SK-N-SH (cell line): Measurements from ENCODE around the gene WWTR1. TPM values are rescaled to one million over a fixed set of nuclear protein-coding genes. Genes with fewer than 3 reads are reported as not detected.

ENCODE experiments used
- CTCF ChIA-PET: fragments of 300-600, 350-600 bp; formaldehyde crosslinking; extraction: SDS; loops from one replicate; lab custom pipeline; 2021; lab: Yijun Ruan, JAX
- POLR2A ChIA-PET: fragments of 350-600 bp; sonication (Branson Sonifier 250); formaldehyde crosslinking; extraction: SDS; loops from one replicate; lab custom pipeline; 2020; ENCODE audit warnings: antibody characterized with exemption, inconsistent platforms; lab: Yijun Ruan, JAX
- DNase-seq: peaks from one replicate; pipeline ENCODE4 v3.0.0; 2012
- H2AFZ ChIP-seq: fragments of 200-600 bp; sonication (generic); 2 replicates; pipeline ENCODE4 v1.8.1; 2016; ENCODE audit warnings: antibody characterized with exemption, mild to moderate bottlenecking, low read depth
- H3F3A ChIP-seq: fragments of 200-600 bp; sonication (generic); replicated peaks from 2 replicates; pipeline ENCODE3; 2016; ENCODE audit warnings: antibody characterized with exemption, mild to moderate bottlenecking; ENCODE audit not compliant: insufficient read depth
- H3K27ac ChIP-seq, 2 experiments: fragments of 200-500 bp in 1 of 2; fragments of 200-600 bp in 1 of 2; sonication (Bioruptor generic) in 1 of 2; sonication (generic), shearing (Covaris generic) in 1 of 2; 2 replicates each; pipeline versions ENCODE4 v1.5.1 to v1.6.1; 2014 to 2016; ENCODE audit warnings: low read depth in 2 of 2, inconsistent platforms in 1 of 2, low read length in 1 of 2, mild to moderate bottlenecking in 1 of 2, mixed read lengths in 1 of 2
- H3K27me3 ChIP-seq: fragments of 200-600 bp; sonication (generic), shearing (Covaris generic); 2 replicates; pipeline ENCODE4 v1.6.1; 2016; ENCODE audit warnings: mixed run types; ENCODE audit not compliant: insufficient read depth
- H3K36me3 ChIP-seq, 2 experiments: fragments of 200-500 bp in 1 of 2; fragments of 200-600 bp in 1 of 2; sonication (Bioruptor generic) in 1 of 2; sonication (generic) in 1 of 2; replicated peaks in 1 of 2; 2 replicates each; pipeline versions ENCODE3 to v1.5.1; 2014 to 2016; ENCODE audit warnings: low read length in 1 of 2, mild to moderate bottlenecking in 1 of 2; ENCODE audit not compliant: insufficient read depth in 2 of 2, control insufficient read depth in 1 of 2
- H3K4me1 ChIP-seq, 2 experiments: fragments of 200-500 bp in 1 of 2; fragments of 200-600 bp in 1 of 2; sonication (Bioruptor generic) in 1 of 2; sonication (generic), shearing (Covaris generic) in 1 of 2; 2 replicates each; pipeline versions ENCODE4 v1.5.1 to v1.6.1; 2014 to 2016; ENCODE audit warnings: low read depth in 1 of 2, low read length in 1 of 2, mixed run types in 1 of 2; ENCODE audit not compliant: insufficient read depth in 2 of 2, control insufficient read depth in 1 of 2
- H3K4me2 ChIP-seq: fragments of 200-600 bp; sonication (generic), shearing (Covaris generic); 2 replicates; pipeline ENCODE4 v1.6.1; 2017; ENCODE audit warnings: mixed run types
- H3K4me3 ChIP-seq, 2 experiments: fragments of 200-500 bp in 1 of 2; fragments of 200-600 bp in 1 of 2; sonication (Bioruptor generic) in 1 of 2; sonication (generic), shearing (Covaris generic) in 1 of 2; 2 replicates each; pipeline versions ENCODE4 v1.5.1 to v1.8.1; 2014 to 2016; ENCODE audit warnings: low read depth in 2 of 2, inconsistent platforms in 1 of 2, low read length in 1 of 2, mild to moderate bottlenecking in 1 of 2, mixed read lengths in 1 of 2, moderate library complexity in 1 of 2
- H3K79me2 ChIP-seq: fragments of 200-600 bp; sonication (generic); 2 replicates; pipeline ENCODE4 v1.8.1; 2017; ENCODE audit warnings: mild to moderate bottlenecking; ENCODE audit not compliant: insufficient read depth
- H3K9ac ChIP-seq: fragments of 200-600 bp; sonication (generic); 2 replicates; pipeline ENCODE4 v1.6.1; 2017; ENCODE audit warnings: mixed run types
- H3K9me2 ChIP-seq: fragments of 200-600 bp; sonication (generic); 2 replicates; pipeline ENCODE4 v1.6.1; 2017; ENCODE audit warnings: mixed run types
- H3K9me3 ChIP-seq: fragments of 200-600 bp; sonication (generic); 2 replicates; pipeline ENCODE4 v1.6.1; 2017; ENCODE audit warnings: mixed run types, mild to moderate bottlenecking, moderate library complexity
- H4K20me1 ChIP-seq: fragments of 200-600 bp; sonication (generic); 2 replicates; pipeline ENCODE4 v1.6.1; 2017; ENCODE audit warnings: mild to moderate bottlenecking, mixed run types; ENCODE audit not compliant: insufficient read depth
- CHD2 ChIP-seq: fragments of 150-350 bp; IDR thresholded peaks from 2 replicates; pipeline ENCODE4 v1.6.1; 2018; ENCODE audit warnings: low read length; ENCODE audit not compliant: partially characterized antibody
- EZH2phosphoT487 ChIP-seq: fragments of 200-600 bp; sonication (generic); IDR thresholded peaks from 2 replicates; pipeline ENCODE4 v1.6.1; 2017; ENCODE audit warnings: low read depth, mixed run types, mild to moderate bottlenecking, antibody characterized with exemption, moderate library complexity, borderline replicate concordance
- FOSL2 ChIP-seq: IDR thresholded peaks from 2 replicates; pipeline ENCODE4 v1.4.0; 2012; ENCODE audit warnings: low read depth, mild to moderate bottlenecking, moderate library complexity, borderline replicate concordance
- FOXJ3 ChIP-seq: sonication (generic); formaldehyde crosslinking; IDR thresholded peaks from 2 replicates; pipeline ENCODE4 v1.5.1; 2020; ENCODE audit warnings: mild to moderate bottlenecking, missing genetic modification reagents
- GABPA ChIP-seq: IDR thresholded peaks from 2 replicates; pipeline ENCODE4 v1.4.0; 2012; ENCODE audit warnings: low read depth, mild to moderate bottlenecking
- GATA2 ChIP-seq: sonication (generic); formaldehyde crosslinking; IDR thresholded peaks from 2 replicates; pipeline ENCODE4 v1.5.0; 2020; ENCODE audit warnings: mild to moderate bottlenecking, missing genetic modification reagents
- JUND ChIP-seq: IDR thresholded peaks from 2 replicates; pipeline ENCODE4 v1.4.0; 2012
- MEF2A ChIP-seq: IDR thresholded peaks from 2 replicates; pipeline ENCODE4 v1.4.0; 2012; ENCODE audit warnings: low read depth, borderline replicate concordance
- MXI1 ChIP-seq: IDR thresholded peaks from 2 replicates; pipeline ENCODE4 v1.6.1; 2012; ENCODE audit warnings: mild to moderate bottlenecking, low read depth, low read length, improper control_type of control experiment
- NRF1 ChIP-seq: IDR thresholded peaks from 2 replicates; pipeline ENCODE4 v1.6.1; 2012; ENCODE audit warnings: low read depth, mild to moderate bottlenecking, low read length
- POLR2AphosphoS5 ChIP-seq: IDR thresholded peaks from 2 replicates; pipeline ENCODE4 v1.6.1; 2012; ENCODE audit warnings: low read depth, low read length
- RCOR1 ChIP-seq: fragments of 150-350 bp; IDR thresholded peaks from 2 replicates; pipeline ENCODE4 v1.6.1; 2017; ENCODE audit warnings: antibody characterized with exemption, low read length
- SMC3 ChIP-seq: IDR thresholded peaks from 2 replicates; pipeline ENCODE4 v1.6.1; 2012; ENCODE audit warnings: low read depth, low read length, improper control_type of control experiment
- TAF1 ChIP-seq: IDR thresholded peaks from 2 replicates; pipeline ENCODE4 v1.6.1; 2012; ENCODE audit warnings: low read depth, mild to moderate bottlenecking, low read length, moderate library complexity, borderline replicate concordance
- TCF12 ChIP-seq: IDR thresholded peaks from 2 replicates; pipeline ENCODE4 v1.4.0; 2012
- TEAD4 ChIP-seq: IDR thresholded peaks from 2 replicates; pipeline ENCODE4 v1.4.0; 2012; ENCODE audit warnings: mild to moderate bottlenecking, borderline replicate concordance; ENCODE audit not compliant: insufficient read depth
- WGBS: methylation state at CpG from one replicate; pipeline ENCODE4 v1.1.6; 2017; ENCODE audit warnings: low lambda C conversion rate; 5-methylcytosine and 5-hydroxymethylcytosine counted together
- polyA plus RNA-seq, 3 experiments: library from polyadenylated mRNA; depleted of rRNA; stranded (reverse); fragments of >200 nt; gene quantifications; 2 replicates each; pipeline ENCODE4 v1.2.3, GENCODE V29; 2012
- TF ChIP-seq, protein P1 (sequence below): fragments of 150-350 bp; IDR thresholded peaks from 2 replicates; pipeline ENCODE4 v1.6.1; 2016; ENCODE audit warnings: mild to moderate bottlenecking, low read depth, low read length
- TF ChIP-seq, protein P2 (sequence below): fragments of 200-600 bp; sonication (generic); IDR thresholded peaks from 2 replicates; pipeline ENCODE4 v1.6.1; 2017; ENCODE audit warnings: antibody characterized with exemption, mild to moderate bottlenecking, moderate library complexity
- TF ChIP-seq, protein P3 (sequence below): IDR thresholded peaks from 2 replicates; pipeline ENCODE4; 2012
- TF ChIP-seq, protein P4 (sequence below): fragments of 150-350 bp; IDR thresholded peaks from 2 replicates; pipeline ENCODE4 v1.6.1; 2017; ENCODE audit warnings: antibody characterized with exemption, low read length, low read depth, borderline replicate concordance
- TF ChIP-seq, protein P5 (sequence below): IDR thresholded peaks from 2 replicates; pipeline ENCODE4 v1.6.1; 2012; ENCODE audit warnings: mild to moderate bottlenecking, low read depth, low read length, moderate library complexity
- TF ChIP-seq, protein P6 (sequence below): IDR thresholded peaks from 2 replicates; pipeline ENCODE4 v1.4.0; 2012; ENCODE audit warnings: low read depth, borderline replicate concordance
- TF ChIP-seq, protein P7 (sequence below): IDR thresholded peaks from 2 replicates; pipeline ENCODE4 v1.4.0; 2012; ENCODE audit warnings: low read depth

WWTR1 gene
- polyA plus RNA-seq, 1 of the 3 experiments (the other 2 are of a cell fraction) = 60.6 TPM

DNA sequence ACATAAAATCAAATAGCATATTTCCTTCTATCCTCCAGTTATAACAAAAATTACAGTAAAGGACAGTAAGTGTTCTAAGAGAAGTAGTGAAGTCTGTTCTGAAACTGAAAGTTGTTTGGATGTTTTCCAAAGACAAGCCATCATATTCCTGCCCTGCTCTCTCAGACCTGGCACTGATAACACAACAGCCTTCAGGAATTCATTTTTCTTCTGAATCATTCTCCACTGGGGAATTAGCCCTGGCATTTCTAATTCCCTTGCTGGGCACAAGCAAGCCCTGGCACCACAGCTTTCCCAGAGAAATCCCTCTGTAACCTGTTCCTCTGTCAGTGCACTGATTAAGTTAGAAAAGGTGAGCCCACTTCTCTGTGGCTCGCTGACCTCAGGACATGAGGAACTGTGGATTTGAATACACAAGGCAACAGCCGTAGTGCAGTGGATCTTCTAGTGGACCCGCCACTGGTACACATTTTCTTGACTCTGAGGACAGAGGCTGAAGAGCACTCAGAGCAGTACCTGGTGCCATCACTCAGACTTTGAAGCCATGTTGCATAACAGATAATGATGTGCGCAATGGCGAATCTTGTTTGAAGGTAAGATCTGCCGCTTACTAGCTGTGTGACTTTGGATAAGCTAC is 61.6 kb downstream of the WWTR1 start:
- CTCF ChIA-PET = interaction anchor here (1.1 kb wide), 1 partner anchor 16 kb away, joined by 4 read pairs; no protein-coding TSS in a partner anchor
- H3K4me3 ChIP-seq = peak overlapping the region in 1 of 2 experiments; percentile 7; a peak in 1 of 4 replicates
- WGBS = 81% methylated on average over 6 of the region's 6 CpGs
- peaks cover 92% of the 10 kb centered on the region for H3K79me2 ChIP-seq
- H3K4me1 ChIP-seq = peaks cover 4 to 43% of the 10 kb centered on the region in 2 experiments; a peak in 2 of 4 replicates
- no peaks in the 10 kb centered on the region for H4K20me1 ChIP-seq
- H3K27ac ChIP-seq = peak overlapping the region; percentile 54 to 73; a peak in 3 of 4 replicates
- H3K27me3 ChIP-seq = no peaks in the 10 kb centered on the region
- no peaks in the 10 kb centered on the region for H3K9me2 ChIP-seq
- no peak overlapping the region for H3K9ac ChIP-seq
- no peak overlapping the region for H2AFZ ChIP-seq
- peaks cover 0 to 11% of the 10 kb centered on the region in 2 experiments for H3K36me3 ChIP-seq
- peaks cover 51% of the 10 kb centered on the region for H3F3A ChIP-seq
- POLR2A ChIA-PET = no interaction called here
- peak overlapping the region; percentile 49 for H3K4me2 ChIP-seq
- no peaks in the 10 kb centered on the region for H3K9me3 ChIP-seq
- no peak for DNase-seq
- TF ChIP-seq FOSL2 = peak; percentile 73; the same call in 1 of the 2 replicates
- no peak for TF ChIP-seq GABPA
- TF ChIP-seq CHD2 = no peak
- peak; percentile 80 for TF ChIP-seq TCF12
- TF ChIP-seq POLR2AphosphoS5 = no peak; the same call in 1 of the 2 replicates
- TF ChIP-seq, protein P1, sequence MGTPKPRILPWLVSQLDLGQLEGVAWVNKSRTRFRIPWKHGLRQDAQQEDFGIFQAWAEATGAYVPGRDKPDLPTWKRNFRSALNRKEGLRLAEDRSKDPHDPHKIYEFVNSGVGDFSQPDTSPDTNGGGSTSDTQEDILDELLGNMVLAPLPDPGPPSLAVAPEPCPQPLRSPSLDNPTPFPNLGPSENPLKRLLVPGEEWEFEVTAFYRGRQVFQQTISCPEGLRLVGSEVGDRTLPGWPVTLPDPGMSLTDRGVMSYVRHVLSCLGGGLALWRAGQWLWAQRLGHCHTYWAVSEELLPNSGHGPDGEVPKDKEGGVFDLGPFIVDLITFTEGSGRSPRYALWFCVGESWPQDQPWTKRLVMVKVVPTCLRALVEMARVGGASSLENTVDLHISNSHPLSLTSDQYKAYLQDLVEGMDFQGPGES = no peak
- TF ChIP-seq, protein P2, sequence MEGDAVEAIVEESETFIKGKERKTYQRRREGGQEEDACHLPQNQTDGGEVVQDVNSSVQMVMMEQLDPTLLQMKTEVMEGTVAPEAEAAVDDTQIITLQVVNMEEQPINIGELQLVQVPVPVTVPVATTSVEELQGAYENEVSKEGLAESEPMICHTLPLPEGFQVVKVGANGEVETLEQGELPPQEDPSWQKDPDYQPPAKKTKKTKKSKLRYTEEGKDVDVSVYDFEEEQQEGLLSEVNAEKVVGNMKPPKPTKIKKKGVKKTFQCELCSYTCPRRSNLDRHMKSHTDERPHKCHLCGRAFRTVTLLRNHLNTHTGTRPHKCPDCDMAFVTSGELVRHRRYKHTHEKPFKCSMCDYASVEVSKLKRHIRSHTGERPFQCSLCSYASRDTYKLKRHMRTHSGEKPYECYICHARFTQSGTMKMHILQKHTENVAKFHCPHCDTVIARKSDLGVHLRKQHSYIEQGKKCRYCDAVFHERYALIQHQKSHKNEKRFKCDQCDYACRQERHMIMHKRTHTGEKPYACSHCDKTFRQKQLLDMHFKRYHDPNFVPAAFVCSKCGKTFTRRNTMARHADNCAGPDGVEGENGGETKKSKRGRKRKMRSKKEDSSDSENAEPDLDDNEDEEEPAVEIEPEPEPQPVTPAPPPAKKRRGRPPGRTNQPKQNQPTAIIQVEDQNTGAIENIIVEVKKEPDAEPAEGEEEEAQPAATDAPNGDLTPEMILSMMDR = no peak
- TF ChIP-seq, protein P3, sequence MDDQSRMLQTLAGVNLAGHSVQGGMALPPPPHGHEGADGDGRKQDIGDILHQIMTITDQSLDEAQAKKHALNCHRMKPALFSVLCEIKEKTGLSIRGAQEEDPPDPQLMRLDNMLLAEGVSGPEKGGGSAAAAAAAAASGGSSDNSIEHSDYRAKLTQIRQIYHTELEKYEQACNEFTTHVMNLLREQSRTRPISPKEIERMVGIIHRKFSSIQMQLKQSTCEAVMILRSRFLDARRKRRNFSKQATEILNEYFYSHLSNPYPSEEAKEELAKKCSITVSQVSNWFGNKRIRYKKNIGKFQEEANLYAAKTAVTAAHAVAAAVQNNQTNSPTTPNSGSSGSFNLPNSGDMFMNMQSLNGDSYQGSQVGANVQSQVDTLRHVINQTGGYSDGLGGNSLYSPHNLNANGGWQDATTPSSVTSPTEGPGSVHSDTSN = peak; percentile 91
- no peak for TF ChIP-seq TAF1
- no peak for TF ChIP-seq RCOR1
- peak; percentile 75 for TF ChIP-seq JUND
- TF ChIP-seq, protein P4, sequence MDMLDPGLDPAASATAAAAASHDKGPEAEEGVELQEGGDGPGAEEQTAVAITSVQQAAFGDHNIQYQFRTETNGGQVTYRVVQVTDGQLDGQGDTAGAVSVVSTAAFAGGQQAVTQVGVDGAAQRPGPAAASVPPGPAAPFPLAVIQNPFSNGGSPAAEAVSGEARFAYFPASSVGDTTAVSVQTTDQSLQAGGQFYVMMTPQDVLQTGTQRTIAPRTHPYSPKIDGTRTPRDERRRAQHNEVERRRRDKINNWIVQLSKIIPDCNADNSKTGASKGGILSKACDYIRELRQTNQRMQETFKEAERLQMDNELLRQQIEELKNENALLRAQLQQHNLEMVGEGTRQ = no peak
- 0 out of 2 replicates have a peak, but pooled peaks have one; percentile 62 for TF ChIP-seq TEAD4
- no peak for TF ChIP-seq EZH2phosphoT487
- TF ChIP-seq, protein P5, sequence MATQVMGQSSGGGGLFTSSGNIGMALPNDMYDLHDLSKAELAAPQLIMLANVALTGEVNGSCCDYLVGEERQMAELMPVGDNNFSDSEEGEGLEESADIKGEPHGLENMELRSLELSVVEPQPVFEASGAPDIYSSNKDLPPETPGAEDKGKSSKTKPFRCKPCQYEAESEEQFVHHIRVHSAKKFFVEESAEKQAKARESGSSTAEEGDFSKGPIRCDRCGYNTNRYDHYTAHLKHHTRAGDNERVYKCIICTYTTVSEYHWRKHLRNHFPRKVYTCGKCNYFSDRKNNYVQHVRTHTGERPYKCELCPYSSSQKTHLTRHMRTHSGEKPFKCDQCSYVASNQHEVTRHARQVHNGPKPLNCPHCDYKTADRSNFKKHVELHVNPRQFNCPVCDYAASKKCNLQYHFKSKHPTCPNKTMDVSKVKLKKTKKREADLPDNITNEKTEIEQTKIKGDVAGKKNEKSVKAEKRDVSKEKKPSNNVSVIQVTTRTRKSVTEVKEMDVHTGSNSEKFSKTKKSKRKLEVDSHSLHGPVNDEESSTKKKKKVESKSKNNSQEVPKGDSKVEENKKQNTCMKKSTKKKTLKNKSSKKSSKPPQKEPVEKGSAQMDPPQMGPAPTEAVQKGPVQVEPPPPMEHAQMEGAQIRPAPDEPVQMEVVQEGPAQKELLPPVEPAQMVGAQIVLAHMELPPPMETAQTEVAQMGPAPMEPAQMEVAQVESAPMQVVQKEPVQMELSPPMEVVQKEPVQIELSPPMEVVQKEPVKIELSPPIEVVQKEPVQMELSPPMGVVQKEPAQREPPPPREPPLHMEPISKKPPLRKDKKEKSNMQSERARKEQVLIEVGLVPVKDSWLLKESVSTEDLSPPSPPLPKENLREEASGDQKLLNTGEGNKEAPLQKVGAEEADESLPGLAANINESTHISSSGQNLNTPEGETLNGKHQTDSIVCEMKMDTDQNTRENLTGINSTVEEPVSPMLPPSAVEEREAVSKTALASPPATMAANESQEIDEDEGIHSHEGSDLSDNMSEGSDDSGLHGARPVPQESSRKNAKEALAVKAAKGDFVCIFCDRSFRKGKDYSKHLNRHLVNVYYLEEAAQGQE = no peak
- TF ChIP-seq FOXJ3 (CRISPR knock-in tag) = no peak
- no peak for TF ChIP-seq SMC3
- no peak for TF ChIP-seq NRF1
- TF ChIP-seq MXI1 = no peak
- no peak for TF ChIP-seq GATA2 (CRISPR knock-in tag)
- TF ChIP-seq, protein P6, sequence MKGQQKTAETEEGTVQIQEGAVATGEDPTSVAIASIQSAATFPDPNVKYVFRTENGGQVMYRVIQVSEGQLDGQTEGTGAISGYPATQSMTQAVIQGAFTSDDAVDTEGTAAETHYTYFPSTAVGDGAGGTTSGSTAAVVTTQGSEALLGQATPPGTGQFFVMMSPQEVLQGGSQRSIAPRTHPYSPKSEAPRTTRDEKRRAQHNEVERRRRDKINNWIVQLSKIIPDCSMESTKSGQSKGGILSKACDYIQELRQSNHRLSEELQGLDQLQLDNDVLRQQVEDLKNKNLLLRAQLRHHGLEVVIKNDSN = no peak
- no peak for TF ChIP-seq MEF2A
- TF ChIP-seq, protein P7, sequence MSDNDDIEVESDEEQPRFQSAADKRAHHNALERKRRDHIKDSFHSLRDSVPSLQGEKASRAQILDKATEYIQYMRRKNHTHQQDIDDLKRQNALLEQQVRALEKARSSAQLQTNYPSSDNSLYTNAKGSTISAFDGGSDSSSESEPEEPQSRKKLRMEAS = no peak
